Measurements from ENCODE around the gene GUCY2C.

GUCY2C gene

DNA sequence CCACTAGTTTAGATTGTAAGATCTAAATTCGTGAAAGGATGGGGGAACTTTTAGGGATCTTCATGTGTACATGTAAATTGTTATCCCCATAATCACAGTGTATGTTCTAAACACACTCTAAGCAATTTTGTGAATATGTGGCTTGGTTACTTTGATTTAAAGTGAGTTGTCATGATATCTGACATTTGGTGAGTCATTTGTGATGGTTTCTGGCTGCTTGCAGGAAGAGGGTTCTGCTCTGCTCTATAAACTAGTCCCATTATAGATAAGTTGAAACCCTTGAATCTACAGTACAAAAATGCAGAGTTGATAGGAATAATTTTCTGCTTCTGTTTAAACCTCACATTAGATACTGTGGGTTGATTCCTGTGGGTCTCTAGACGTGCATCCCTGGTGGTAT, 14.8 kb downstream of the GUCY2C start:
- DNase-seq = no peak

DNA sequence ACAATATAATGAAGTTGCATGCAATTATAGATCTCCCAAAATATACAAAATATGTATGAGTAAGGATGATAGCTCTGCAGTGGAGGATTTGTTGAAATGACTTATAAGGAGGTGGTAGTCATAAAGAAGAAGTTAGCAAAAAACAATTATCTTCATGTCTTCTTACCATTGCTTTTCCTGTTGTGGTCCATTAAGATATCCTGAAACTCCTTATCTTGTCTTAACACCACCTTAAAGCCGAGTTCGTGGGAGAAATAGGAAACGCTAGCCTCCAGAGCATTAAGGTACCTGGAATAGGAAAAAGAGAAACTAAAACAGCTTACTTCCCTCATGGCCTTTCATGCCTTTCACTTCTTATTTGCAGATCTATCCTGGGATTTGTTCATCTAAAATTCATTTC, 15.2 kb downstream of the GUCY2C start:
- no peak for DNase-seq

DNA sequence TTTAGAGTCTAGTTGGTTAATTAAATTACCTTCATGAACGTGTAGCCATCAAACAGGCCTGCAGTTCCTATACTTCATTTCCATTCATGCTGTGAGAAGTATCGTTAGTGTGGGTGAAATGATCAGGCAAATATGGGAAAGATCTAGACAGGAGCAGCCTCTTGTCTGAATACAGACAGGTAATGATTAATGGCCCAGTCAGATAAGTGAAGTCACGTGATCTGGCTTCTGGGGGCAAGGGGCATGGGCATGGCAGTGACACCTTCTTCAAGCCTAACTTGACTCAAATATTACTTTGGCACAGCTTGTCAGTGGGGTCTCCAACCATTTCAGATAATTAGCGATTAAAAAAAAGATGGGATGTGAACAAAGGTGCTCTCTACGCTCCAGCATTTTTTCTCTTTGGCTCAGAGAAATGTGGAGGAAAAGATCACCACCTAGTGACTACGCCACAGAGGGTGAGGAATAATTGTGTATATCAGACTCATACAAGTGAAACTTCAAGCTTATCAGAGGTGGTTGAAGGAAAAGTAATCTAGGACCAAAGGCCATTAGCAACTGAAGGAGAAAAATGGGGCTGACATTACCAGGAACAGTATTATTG, 17.8 kb downstream of the GUCY2C start:
- DNase-seq = no peak

DNA sequence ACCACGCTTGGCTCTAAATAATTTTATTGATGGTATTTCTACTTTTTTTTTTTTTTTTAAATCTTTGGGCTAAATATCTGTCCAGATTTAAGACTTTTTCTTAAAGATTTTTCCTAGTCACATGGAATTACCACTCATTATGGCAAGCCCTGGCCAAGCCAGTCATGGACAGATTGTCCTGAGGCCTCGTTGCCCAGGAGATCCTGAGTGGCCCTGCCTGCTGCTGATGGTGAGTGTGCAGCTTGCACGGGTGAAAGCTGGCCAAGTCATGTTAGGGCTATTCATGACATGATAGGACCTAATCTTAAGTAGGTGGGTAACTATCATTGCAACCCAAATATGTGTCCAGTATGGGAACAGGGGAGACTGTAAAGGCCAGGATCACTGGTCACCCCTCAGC, 27.8 kb downstream of the GUCY2C start:
- DNase-seq = no peak

DNA sequence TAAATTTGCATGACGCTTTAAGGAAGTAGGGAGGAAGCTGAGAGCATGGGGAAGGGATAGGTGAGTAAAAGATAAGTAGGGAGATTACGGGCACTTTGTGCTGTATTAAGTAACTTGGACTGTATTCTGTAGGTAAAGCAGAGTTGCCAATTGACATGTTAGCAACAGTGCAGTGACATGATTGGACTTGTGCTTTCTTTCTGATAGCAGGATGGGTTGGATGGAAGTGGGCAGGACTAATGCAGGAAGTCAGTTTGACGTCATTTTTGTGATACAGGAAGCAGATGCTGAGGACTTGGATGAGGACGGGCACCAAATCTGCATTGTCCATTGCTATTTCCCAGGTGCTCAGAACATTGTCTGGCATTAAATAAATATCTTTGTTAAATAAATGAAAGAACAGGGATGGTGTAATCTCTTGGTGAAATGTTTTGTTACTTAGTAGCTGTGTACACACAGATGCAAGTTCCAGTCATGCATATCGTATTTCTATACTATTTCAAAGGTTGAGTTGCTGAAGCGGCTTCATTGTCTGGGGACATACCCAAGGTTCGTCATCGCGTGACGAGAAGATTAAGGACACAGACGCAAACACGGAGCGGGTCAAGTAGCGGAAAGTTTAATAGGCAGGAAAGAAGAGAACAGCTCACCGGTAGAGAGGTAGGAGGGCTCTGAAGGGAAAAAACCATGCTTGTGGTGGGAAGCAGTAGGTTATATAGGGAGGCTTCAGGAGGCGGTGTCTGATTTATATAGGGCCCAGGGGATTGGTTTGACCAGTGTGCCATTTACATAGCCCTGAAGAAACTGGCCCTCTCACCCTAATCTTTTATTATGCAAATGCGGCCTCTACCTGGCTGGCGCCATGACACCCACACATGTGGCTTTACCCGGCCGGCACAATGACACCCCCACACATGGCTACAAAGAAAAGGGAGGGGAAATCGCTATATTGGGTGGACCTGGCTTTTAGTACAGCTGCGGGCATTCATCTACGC, 30.7 kb downstream of the GUCY2C start:
- no peak for DNase-seq

DNA sequence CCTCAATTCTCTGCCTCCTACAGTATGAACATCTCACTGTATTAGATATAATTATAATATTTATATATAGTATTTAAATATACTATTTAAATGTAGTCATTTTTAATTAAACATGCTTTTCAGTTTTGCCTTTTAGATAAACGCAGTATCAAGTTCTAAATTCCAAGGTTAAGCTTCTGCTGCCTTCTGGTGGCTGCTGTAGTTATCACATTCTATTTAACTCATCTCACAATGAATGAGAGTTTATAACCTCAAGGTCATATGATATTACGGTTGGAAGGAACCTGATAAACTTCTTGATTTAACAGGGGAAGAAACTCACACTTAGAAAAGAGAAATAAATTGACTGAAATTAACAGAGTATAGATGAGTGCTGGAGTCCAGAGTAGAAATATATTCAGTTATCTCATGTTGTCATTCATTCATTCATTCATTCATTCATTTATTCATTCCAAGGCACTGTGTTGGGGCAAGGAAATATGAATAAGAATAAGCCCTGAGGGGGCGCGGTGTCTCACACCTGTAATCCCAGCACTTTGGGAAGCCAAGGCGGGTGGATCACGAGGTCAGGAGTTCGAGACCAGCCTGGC, 31.9 kb downstream of the GUCY2C start:
- DNase-seq = no peak

DNA sequence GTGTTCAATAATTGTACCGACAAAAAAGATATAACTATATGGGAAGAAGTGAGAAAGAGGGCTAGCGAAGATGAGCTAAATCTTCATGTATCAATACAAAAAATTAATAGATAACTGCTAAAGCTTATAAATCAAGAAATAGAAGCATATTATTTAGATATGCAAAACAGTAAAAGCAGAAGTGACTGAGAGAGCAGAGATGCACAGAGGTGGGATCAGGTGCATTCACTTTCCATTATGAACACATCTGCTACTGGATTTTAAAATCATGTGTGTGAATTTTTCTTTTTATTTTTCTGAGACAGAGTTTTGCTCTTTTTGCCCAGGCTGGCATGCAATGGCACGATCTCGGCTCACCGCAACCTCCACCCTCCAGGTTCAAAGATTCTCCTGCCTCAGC, 33.4 kb downstream of the GUCY2C start:
- no peak for DNase-seq

DNA sequence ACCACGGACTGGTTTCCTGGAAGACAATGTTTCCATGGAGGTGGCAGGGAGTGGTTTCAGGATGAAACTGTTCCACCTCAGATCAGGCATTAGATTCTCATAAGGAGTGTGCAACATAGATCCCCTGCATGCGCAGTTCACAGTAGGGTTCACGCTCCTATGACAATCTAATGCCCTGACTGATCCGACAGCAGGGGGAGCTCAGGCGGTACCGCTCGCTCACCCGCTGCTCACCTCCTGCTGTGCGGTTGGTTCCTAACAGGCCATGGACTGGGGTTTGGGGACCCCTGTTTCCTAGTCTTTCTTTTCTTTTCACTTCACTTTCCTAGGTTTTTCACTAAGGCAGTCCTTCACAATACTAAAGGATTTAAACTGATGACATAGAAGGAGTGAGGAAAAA, 39.6 kb downstream of the GUCY2C start:
- no peak for DNase-seq

DNA sequence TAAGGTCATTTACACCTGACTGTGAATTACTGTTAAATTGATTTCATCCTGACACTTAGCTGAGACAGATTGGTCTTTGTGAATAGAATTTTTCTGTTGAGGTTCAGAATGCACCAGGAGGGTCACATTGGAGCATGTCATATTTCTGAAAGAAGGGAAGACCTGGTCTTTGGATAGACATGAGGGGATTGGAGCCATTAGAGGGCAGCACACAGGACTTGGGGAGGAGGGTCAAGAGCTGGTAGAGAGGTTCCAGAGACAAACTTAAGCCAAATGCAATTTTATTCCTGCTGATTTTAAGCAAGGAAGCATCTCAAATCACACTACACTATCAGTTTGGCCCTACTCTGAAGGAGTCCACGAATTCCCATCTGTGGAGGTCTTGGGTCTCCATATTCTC, 41.1 kb downstream of the GUCY2C start:
- DNase-seq = no peak

DNA sequence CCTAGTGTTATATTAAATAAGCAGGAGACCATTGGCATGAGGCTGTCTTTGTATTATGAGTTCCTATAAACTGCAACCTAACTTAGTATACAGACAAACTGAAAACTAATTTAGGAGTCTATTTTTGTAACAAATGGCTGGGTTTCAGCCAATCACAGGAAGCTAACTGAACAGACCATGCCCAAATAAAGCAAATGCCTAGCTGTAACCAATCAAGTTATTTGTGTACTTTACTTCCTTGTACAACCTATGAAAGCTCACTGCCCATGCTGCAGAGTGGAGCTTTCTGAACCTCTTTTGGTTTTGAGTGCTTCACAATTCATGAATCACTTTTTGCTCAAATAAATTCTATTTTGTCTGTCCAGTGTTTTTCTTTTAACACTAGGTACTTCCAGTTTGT, 41.6 kb downstream of the GUCY2C start:
- DNase-seq = no peak

DNA sequence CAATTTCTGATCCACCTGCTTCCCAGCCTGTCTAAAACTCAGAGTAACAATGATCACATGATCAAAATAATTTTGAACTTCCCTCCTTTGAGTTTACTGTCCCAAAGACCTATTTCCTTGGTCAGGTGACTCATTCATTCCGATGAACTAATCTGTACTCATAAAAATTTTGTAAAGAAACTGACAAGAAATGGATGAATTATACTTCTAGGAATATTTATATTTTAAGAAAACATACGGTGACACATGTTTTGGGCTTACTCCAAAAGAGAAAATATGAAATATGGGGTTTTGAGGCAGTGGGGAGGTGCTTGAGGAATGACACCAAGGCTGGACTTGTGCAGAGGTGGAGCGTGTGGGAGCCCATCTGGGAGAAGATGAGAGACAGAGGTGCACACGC, 42.0 kb downstream of the GUCY2C start:
- DNase-seq = no peak

DNA sequence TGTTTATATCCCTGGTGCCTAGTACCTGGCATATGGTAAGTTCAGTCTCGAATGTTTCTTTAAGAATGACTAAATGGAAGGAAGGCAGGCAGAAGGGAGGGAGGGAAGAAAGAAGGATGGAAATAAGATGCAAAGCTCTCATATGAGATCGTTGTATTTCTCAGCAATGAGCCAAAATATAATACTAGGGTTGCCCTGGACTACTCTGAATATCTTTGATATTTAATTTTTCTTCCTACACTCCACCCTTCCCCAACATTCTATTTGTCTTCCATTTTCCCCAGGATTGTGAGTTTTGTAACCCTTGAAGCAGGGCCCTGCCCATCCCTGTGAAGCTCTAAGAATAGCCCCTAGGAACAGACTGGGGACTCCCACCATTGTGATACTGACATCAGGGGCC, 43.9 kb downstream of the GUCY2C start:
- no peak for DNase-seq

DNA sequence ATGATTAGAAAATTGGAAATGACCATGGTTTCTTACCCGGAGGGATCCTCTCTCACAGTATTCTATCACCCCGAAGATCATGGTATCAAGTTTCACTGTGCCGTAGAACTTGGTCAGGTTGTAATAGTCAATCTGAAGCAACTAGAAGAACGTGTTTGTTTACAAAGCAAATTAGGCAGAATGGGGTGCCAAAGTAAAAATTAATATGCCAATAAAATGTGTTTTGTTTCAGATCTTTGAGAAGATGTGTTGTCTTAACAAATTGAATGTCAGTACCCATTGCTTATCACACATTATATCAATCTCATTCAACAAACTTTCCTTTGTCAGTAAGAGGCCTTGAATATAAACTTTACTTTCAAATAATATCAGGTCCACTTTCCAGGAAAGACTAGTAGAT, 45.0 kb downstream of the GUCY2C start:
- DNase-seq = no peak

DNA sequence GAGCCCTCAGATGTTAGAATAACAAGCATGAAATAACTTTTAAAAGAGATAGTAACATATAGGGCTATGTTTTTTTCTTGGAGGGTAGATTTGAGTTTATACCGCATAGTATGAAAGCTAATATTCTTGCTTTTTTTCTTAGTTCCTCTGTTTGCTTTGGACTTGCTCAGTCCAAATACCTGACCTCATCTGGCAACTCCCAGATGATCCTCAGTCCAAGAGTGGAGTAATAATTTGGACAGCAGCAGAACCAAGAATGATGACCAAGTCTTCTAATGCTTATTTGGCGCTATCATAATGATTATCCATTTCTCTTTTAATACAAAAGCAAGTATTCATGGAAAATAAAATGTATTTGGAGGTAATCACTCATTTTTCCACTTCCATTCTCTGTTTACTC, 45.6 kb downstream of the GUCY2C start:
- DNase-seq = no peak

DNA sequence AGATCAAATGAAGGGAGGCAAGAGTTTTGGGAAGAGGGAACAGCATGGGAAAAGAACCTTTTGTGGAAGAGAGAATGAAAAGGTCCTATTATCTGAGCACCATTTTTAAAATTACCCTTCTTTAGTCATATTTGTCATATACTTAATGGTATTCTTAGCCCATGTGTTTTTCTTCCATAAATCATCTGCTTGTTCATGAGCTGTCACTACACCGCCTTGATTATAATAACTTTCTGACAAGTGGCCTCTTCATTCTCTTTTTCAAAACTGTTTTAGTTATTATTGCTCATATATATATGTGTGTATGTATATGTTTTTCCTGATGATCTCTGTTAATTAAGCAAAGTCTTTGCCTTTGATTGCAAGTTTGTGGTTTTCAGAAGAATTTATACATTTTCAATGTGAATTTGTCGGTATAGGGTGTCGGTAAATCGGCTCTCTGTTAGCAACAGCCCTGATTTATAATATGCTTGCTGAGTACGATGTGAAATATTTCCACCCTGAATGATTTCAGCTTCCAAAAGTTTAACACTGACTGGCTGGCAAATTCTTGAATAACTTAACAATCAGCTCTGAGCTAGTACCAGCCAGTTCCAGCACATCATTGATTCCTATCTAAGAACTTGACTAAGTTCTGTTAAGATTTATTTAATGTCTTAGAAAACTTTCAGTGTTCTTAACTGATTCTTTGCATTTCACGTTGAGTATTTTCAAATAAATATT, 49.2 kb downstream of the GUCY2C start:
- DNase-seq = no peak

DNA sequence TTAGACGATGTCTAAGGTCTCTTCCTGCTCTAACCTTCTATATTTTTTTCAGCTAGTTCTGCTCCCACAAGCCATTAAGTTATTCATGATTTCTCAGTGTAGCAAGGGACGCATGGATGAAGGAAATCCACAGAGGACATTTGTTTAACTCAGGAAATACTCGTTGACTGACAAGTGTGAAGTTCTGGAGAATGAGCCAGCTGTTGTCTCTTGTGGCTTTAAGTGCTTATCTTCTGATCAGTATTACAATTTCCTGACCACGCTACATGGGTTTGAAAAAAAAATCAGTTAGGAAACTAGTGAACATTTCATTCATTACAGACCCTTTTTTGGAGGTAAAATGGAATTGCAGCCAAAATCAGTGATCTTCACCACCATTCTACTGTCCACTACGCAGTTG, 53.1 kb downstream of the GUCY2C start:
- no peak for DNase-seq

DNA sequence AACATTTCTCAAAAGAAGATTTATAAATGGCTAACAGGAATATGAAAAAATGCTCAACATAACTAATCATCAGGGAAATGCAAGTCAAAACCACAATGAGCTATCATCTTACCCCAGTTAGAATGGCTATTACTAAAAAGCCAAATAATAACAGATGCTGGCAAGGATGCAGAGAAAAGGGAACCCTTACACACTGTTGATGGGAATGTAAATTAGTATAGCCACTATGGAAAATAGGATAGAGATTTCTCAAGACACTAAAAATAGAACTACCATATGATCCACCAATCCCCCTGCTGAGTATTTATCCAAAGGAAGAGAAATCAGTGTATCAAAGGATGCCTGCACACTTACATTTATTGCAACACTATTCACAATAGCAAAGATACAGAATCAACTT, 58.3 kb downstream of the GUCY2C start:
- DNase-seq = no peak

DNA sequence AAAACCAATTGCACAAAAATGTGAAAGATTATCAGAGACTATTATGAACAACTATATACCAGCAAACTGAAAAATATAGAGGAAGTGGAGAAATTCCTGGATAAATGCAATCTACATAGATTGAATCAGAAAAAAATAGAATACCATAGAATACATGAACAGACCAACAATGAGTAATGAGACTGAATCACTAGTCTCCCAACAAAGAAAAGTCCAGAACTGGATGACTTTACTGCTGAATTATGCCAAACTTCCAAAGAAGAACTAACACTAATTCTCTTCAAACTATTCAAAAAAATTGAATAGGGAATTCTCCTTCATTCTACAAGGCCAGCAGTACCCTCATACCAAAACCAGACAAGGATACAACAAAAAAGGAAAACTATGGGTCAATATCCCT, 60.6 kb downstream of the GUCY2C start:
- no peak for DNase-seq

DNA sequence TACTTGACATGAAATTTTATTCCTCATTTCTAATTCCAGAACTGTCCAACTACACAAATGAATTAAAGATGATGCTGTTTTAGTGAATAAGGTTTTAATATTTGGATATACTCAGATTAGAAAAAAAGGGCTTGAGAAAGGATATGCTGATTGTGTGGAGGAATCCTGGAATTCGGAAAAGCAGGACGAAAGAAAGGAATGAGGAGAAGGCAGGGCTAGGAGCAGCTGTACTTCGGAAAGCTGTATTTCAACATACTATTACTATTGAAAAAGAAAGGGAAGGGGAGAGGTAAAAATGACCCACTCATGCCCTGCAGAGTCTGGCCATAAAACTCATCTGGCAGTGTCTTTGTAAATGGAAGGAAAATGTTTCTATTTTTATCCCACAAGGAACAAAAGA, 65.6 kb downstream of the GUCY2C start:
- DNase-seq = no peak

DNA sequence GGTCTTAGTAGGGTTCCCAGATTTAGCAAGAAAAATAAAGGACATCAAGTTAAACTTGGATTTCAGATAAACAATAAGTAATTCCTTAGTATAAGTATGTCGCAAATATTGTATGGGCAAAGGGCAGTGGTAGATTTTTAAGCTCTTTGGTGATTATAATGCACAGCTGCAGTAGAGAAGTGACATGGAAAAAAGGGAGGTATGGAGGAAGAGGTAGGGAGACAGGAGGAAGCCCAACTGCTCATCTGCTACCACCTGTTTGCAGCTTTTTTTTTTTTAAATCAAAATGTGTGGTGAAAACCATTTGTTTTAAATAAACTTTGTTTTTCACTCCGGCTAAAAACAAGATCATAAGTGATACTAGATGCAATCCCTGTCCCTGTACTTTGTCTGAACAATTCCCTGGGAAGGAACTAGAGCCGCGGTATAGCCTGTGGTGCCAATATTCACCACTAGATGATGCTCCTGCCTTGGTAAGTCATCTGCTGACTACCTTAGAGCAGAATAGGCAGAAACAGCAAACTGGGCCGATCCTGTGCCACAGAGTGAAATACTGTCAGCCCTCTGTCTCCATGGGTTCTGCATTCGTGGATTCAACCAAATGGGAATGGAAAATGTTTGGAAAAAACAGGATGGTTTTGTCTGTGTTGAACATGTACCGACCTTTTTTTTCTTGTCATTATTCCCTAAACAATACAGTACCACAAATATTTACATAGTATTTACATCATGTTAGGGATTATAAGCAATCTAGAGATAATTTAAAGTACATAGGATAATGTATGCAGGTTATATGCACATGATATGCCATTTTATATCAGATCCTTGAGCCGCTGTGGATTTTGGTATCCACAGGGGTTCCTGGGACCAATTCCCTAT, 66.3 kb downstream of the GUCY2C start:
- DNase-seq = peak; percentile 74

DNA sequence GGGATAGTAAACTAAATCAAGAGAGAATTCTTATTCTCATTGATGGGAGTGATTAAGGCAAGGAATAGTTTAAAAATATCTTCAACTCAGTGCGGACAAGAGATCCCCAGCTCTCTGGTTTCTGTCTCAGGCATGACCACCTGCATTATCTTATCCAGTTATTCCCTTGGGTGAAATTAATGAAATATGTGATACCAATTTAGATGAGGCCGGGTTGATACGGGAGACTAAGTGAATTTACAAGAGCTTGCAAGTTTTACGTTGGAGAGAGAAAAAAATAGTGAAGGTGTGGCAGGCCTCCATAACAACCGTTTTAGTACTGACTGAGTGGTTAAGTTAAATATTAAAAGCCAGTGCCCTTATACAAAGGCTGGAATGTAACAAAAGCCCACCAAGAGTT, 67.6 kb downstream of the GUCY2C start:
- DNase-seq = no peak

DNA sequence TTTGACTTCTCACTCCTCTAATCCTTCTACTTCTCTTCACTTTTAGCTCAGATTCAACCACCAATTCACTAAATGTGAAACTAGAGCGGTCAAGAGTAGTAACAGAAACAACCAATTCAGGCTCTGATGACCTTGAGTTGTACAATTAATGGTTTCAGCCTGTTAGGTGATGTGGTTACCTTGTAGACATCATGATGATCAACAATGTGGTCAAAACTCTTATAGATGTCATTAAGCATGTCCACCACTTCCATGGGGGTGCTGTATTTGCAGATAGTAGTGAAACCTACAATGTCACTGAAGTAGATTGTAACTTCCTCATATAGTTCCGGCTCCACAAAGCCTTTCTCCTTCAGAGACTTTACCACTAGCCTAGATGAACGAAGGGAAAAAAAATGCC, 74.6 kb downstream of the GUCY2C start:
- no peak for DNase-seq
